Esophagus squamous epithelium (tissue), 5 donors: ENCODE results near the gene NSRP1. TPM values are rescaled to one million over a fixed set of nuclear protein-coding genes. Genes with fewer than 3 reads are reported as not detected.

Experiments used
- DNase-seq: peaks from one replicate; lab custom pipeline; 2025; lab: John Stamatoyannopoulos, UW
- H3K27ac ChIP-seq, 4 donors: fragments of 200-600 bp; sonication (generic); one replicate each; pipeline ENCODE4 v1.5.1; 2016 to 2019; ENCODE audit warnings: mild to moderate bottlenecking in 1 of 4
- H3K27me3 ChIP-seq, 4 donors: fragments of 200-600 bp; sonication (generic); 1 replicate in 3 of 4; 2 replicates in 1 of 4; pipeline versions ENCODE4 v1.5.1 to v1.6.0; 2017 to 2021; ENCODE audit warnings: antibody characterized with exemption in 1 of 4
- H3K36me3 ChIP-seq, 3 donors: fragments of 200-600 bp; sonication (generic); one replicate each; pipeline ENCODE4 v1.5.1; 2016 to 2019
- H3K4me1 ChIP-seq, 3 donors: fragments of 200-600 bp; sonication (generic); one replicate each; pipeline ENCODE4 v1.5.1; 2017 to 2019
- H3K4me3 ChIP-seq, 4 donors: fragments of 200-600 bp; sonication (generic); 1 replicate in 3 of 4; 2 replicates in 1 of 4; pipeline ENCODE4 v1.5.1; 2016 to 2019; ENCODE audit warnings: mild to moderate bottlenecking in 2 of 4, moderate library complexity in 1 of 4
- H3K9me3 ChIP-seq, 3 donors: fragments of 200-600 bp; sonication (generic); one replicate each; pipeline ENCODE4 v1.5.1; 2016 to 2019
- POLR2A ChIP-seq, 4 donors: fragments of 450-650 bp; IDR thresholded peaks; one replicate each; pipeline ENCODE4 v1.6.1; 2017; ENCODE audit warnings: antibody characterized with exemption in 4 of 4, mild to moderate bottlenecking in 4 of 4, moderate library complexity in 3 of 4
- WGBS, 2 donors: methylation state at CpG; one replicate each; pipeline ENCODE4 v1.1.5; 2018; 5-methylcytosine and 5-hydroxymethylcytosine counted together
- intact Hi-C: fragments of 100-400 bp; cut with DNase I; formaldehyde crosslinking; loops from one replicate; pipeline ENCODE4 v1.15.0; 2022
- total RNA-seq, 4 donors: library from RNA; depleted of rRNA; stranded (reverse); fragments of >200 nt; gene quantifications; one replicate each; pipeline ENCODE4 v1.1.0, GENCODE V29; 2016
- TF ChIP-seq, protein P1 (sequence below), 6 experiments: fragments of 450-650 bp in 4 of 6; fragments of 200-600 bp in 2 of 6; sonication (generic) in 2 of 6; IDR thresholded peaks; one replicate each; pipeline ENCODE4 v1.5.1; 2016 to 2019; ENCODE audit warnings: antibody characterized with exemption in 6 of 6, mild to moderate bottlenecking in 4 of 6, moderate library complexity in 4 of 6
- donor health status: DM: yes; HTN: yes; CAD: no.

The NSRP1 gene
- total RNA-seq, 4 donors from 2014 or later: 12.9 to 28.6 (median 21.8) TPM

GRCh38 chr17:30188211-30188939, 71.8 kb downstream of the NSRP1 start:
- no peak for TF ChIP-seq POLR2A (IDR thresholded peaks at IDR 0.05)
- TF ChIP-seq, protein P1, sequence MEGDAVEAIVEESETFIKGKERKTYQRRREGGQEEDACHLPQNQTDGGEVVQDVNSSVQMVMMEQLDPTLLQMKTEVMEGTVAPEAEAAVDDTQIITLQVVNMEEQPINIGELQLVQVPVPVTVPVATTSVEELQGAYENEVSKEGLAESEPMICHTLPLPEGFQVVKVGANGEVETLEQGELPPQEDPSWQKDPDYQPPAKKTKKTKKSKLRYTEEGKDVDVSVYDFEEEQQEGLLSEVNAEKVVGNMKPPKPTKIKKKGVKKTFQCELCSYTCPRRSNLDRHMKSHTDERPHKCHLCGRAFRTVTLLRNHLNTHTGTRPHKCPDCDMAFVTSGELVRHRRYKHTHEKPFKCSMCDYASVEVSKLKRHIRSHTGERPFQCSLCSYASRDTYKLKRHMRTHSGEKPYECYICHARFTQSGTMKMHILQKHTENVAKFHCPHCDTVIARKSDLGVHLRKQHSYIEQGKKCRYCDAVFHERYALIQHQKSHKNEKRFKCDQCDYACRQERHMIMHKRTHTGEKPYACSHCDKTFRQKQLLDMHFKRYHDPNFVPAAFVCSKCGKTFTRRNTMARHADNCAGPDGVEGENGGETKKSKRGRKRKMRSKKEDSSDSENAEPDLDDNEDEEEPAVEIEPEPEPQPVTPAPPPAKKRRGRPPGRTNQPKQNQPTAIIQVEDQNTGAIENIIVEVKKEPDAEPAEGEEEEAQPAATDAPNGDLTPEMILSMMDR (IDR thresholded peaks at IDR 0.05): no peak
- Histone ChIP-seq H3K9me3 (no peaks in the 10 kb centered on the region), H3K27me3 (no peaks in the 10 kb centered on the region), H3K4me3 (no peak overlapping the region), H3K36me3 (peaks cover 0 to 29% (median 17%) of the 10 kb centered on the region in 3 donors), H3K27ac (peak overlapping the region in 1 of 4 donors; percentile 7), H3K4me1 (peaks cover 0 to 4% (median 0%) of the 10 kb centered on the region in 3 donors)
- no peak for DNase-seq
- intact Hi-C loops: no loop called here
- WGBS, 2 donors: 83 to 90% methylated on average over 5 of the region's 5 CpGs

DNA sequence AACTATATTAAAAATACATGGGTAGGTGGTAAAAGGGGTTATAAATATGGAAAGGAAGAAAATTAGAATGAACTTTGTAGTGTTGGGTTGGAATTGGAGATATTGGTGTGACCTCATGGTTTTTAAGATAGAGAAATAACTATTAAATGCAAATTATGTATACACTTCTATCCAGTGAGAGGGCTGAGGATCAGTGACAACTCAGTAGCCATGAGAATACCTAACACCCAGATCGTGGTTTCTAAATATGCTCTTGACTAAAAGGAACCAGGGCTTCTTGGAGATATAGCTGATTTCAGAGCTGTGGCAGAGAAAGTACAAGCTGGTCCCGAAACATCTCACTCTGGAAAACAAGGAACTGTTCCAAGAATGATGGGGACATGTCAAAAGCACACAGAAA, 74.5 kb downstream of the NSRP1 start:
- peaks cover 0 to 4% (median 0%) of the 10 kb centered on the region in 3 donors for H3K4me1 ChIP-seq
- no peak overlapping the region for H3K4me3 ChIP-seq
- no peaks in the 10 kb centered on the region for H3K9me3 ChIP-seq
- intact Hi-C loops: no loop called here
- WGBS, 2 donors: 79 to 89% methylated on average over 2 of the region's 2 CpGs
- no peak overlapping the region for H3K27ac ChIP-seq
- TF ChIP-seq POLR2A (IDR thresholded peaks at IDR 0.05): no peak
- TF ChIP-seq, protein P1 (IDR thresholded peaks at IDR 0.05): no peak
- peaks cover 0 to 2% (median 0%) of the 10 kb centered on the region in 3 donors for H3K36me3 ChIP-seq
- no peaks in the 10 kb centered on the region for H3K27me3 ChIP-seq
- no peak for DNase-seq

DNA sequence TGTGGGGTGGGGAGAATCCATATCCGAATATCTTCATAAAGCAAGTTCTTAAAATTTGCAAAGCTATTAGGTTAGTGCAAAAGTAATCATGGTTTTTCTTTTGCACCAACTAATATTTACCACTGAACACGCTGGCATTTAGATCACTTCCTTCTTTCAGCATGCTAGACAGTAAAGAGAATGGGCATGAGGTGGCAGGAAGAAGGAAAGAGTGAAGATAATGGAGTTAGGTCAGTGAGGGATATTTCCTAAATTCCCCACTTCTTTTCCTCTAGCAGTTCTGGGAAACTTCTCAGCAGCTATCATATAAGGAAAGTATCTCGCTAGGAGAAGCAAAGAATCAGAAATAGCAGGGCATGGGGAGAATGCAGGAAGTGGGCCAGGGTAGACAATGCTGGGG, 79.9 kb downstream of the NSRP1 start:
- TF ChIP-seq, protein P1 (IDR thresholded peaks at IDR 0.05): no peak
- no peak for TF ChIP-seq POLR2A (IDR thresholded peaks at IDR 0.05)
- no peak overlapping the region for H3K27ac ChIP-seq
- H3K36me3 ChIP-seq: no peaks in the 10 kb centered on the region
- H3K27me3 ChIP-seq: no peaks in the 10 kb centered on the region
- no peaks in the 10 kb centered on the region for H3K9me3 ChIP-seq
- DNase-seq: no peak
- intact Hi-C loops: no loop called here
- 73 to 76% methylated on average over 3 of the region's 3 CpGs for WGBS, 2 donors
- no peak overlapping the region for H3K4me3 ChIP-seq
- H3K4me1 ChIP-seq: no peaks in the 10 kb centered on the region

DNA sequence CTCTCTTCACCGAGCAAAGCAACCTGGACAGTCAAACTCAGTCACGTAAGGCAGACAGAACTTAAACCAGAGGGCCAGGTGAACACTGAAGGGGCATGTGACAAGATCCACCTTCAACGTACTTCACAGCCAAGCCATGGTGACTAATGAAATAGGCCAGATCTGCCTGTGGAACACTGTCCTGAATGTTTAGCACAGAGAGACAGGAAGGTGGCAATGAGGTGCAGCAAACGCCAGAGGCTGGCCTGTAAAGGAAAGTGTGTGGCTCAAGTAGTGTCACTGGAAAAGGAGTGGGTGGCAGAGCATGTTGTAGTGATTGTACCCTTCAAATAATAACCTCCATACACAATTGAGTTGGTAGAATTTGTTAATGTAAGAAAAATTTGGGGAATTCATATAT, 80.8 kb downstream of the NSRP1 start:
- no peaks in the 10 kb centered on the region for H3K4me1 ChIP-seq
- TF ChIP-seq, protein P1 (IDR thresholded peaks at IDR 0.05): no peak
- no peak for TF ChIP-seq POLR2A (IDR thresholded peaks at IDR 0.05)
- 72 to 73% methylated on average over 2 of the region's 4 CpGs for WGBS, 2 donors
- H3K27ac ChIP-seq: no peak overlapping the region
- H3K36me3 ChIP-seq: no peaks in the 10 kb centered on the region
- H3K4me3 ChIP-seq: no peak overlapping the region
- intact Hi-C loops: no loop called here
- H3K27me3 ChIP-seq: no peaks in the 10 kb centered on the region
- DNase-seq: no peak
- H3K9me3 ChIP-seq: no peaks in the 10 kb centered on the region

GRCh38 chr17:30199600-30199999, 83.0 kb downstream of the NSRP1 start:
- Histone ChIP-seq H3K36me3 (no peaks in the 10 kb centered on the region), H3K27ac (no peak overlapping the region), H3K9me3 (no peaks in the 10 kb centered on the region), H3K4me3 (no peak overlapping the region), H3K4me1 (no peaks in the 10 kb centered on the region), H3K27me3 (peaks cover 0 to 6% (median 0%) of the 10 kb centered on the region in 4 donors)
- no peak for DNase-seq
- WGBS, 2 donors: 64 to 67% methylated on average over 5 of the region's 5 CpGs
- intact Hi-C loops: no loop called here
- TF ChIP-seq, protein P1 (IDR thresholded peaks at IDR 0.05): no peak
- TF ChIP-seq POLR2A (IDR thresholded peaks at IDR 0.05): no peak
